OCI-LY7 (cell line): ENCODE results near the gene TAF10. TPM values are rescaled to one million over a fixed set of nuclear protein-coding genes. Genes with fewer than 3 reads are reported as not detected.

Experiments used
- BruUV-seq: library from RNA; stranded (reverse); fragments of 400-500 nt; replicated peaks from 2 replicates; lab custom pipeline; 2021; lab: Mats Ljungman, UMichigan
- CTCF ChIA-PET: fragments of 300-600 bp; sonication (Branson Sonifier 250); formaldehyde crosslinking; loops from one replicate; lab custom pipeline; 2022; ENCODE audit warnings: antibody characterized with exemption; ENCODE audit not compliant: unreplicated experiment; lab: Charles Lee
- POLR2A ChIA-PET: fragments of 300-600 bp; sonication (Branson Sonifier 250); formaldehyde crosslinking; loops from one replicate; lab custom pipeline; 2022; ENCODE audit warnings: antibody characterized with exemption; lab: Charles Lee
- DNase-seq: peaks from one replicate; pipeline ENCODE4 v3.0.0-alpha.2; 2015; ENCODE audit warnings: low spot score
- H2AFZ ChIP-seq: fragments of 200-600 bp; sonication (generic), shearing (Covaris generic); 2 replicates; pipeline ENCODE4 v1.6.1; 2014; ENCODE audit warnings: mild to moderate bottlenecking, antibody characterized with exemption, low read length, moderate library complexity
- H3K27ac ChIP-seq: fragments of 200-600 bp; sonication (generic); 2 replicates; pipeline ENCODE4 v1.5.1; 2014; ENCODE audit warnings: mixed run types, low read depth, mild to moderate bottlenecking, moderate library complexity, low read length, inconsistent platforms; ENCODE audit not compliant: poor library complexity, severe bottlenecking
- H3K36me3 ChIP-seq: fragments of 200-600 bp; sonication (generic); 2 replicates; pipeline ENCODE4 v1.6.1; 2014; ENCODE audit warnings: mild to moderate bottlenecking, antibody characterized with exemption, low read length, moderate library complexity, mixed read lengths; ENCODE audit not compliant: insufficient read depth
- H3K4me1 ChIP-seq: fragments of 200-600 bp; sonication (generic); 2 replicates; pipeline ENCODE4 v1.5.1; 2014; ENCODE audit warnings: mild to moderate bottlenecking, low read length; ENCODE audit not compliant: insufficient read depth, poor library complexity, severe bottlenecking
- H3K4me2 ChIP-seq: fragments of 200-600 bp; sonication (generic); 2 replicates; pipeline ENCODE4 v1.6.1; 2014; ENCODE audit warnings: mild to moderate bottlenecking, low read length
- H3K4me3 ChIP-seq: fragments of 200-600 bp; sonication (generic); 2 replicates; pipeline ENCODE4 v1.5.1; 2014; ENCODE audit warnings: mild to moderate bottlenecking, low read depth, low read length; ENCODE audit not compliant: poor library complexity, severe bottlenecking
- H3K79me2 ChIP-seq: fragments of 200-600 bp; sonication (generic); 2 replicates; pipeline ENCODE4 v1.6.1; 2016; ENCODE audit warnings: low read depth, mild to moderate bottlenecking, low read length, moderate library complexity, mixed read lengths; ENCODE audit not compliant: insufficient read depth
- H3K9me2 ChIP-seq: fragments of 200-600 bp; sonication (generic); 2 replicates; pipeline ENCODE4 v1.6.1; 2016; ENCODE audit warnings: mild to moderate bottlenecking, low read length, mixed read lengths; ENCODE audit not compliant: insufficient read depth
- H3K9me3 ChIP-seq: fragments of 200-600 bp; sonication (generic); 2 replicates; pipeline ENCODE4 v1.6.1; 2014; ENCODE audit warnings: mild to moderate bottlenecking, mixed run types, low read length, mixed read lengths
- H4K20me1 ChIP-seq: fragments of 200-600 bp; sonication (generic); 2 replicates; pipeline ENCODE4 v1.6.1; 2014; ENCODE audit warnings: mild to moderate bottlenecking, antibody characterized with exemption, low read length, moderate library complexity, mixed read lengths; ENCODE audit not compliant: insufficient read depth
- CTCF ChIP-seq: fragments of 200-600 bp; sonication (generic); conservative IDR thresholded peaks from 2 replicates; pipeline ENCODE4 v1.5.1; 2014; ENCODE audit warnings: mild to moderate bottlenecking, antibody characterized with exemption, low read length, moderate library complexity, mixed read lengths
- EZH2phosphoT487 ChIP-seq: fragments of 200-600 bp; sonication (generic); IDR thresholded peaks from 2 replicates; pipeline ENCODE4 v1.6.1; 2018; ENCODE audit warnings: low read depth, borderline replicate concordance, mild to moderate bottlenecking, mixed run types, antibody characterized with exemption, low read length, moderate library complexity, mixed read lengths
- intact Hi-C: fragments of 100-400 bp; cut with micrococcal nuclease; formaldehyde crosslinking; loops from one replicate; pipeline ENCODE4 v1.10.0; 2022; ENCODE audit not compliant: unreplicated experiment
- total RNA-seq, 2 experiments: library from RNA; depleted of rRNA in 1 of 2; stranded (reverse); fragments of >200 nt in 1 of 2; shearing (Covaris generic) in 1 of 2; gene quantifications; 2 replicates each; pipeline ENCODE4 v1.2.3, GENCODE V29; 2014 to 2022

The TAF10 gene
- total RNA-seq, 2 experiments from 2014 or later: 117 to 146 TPM

GRCh38 chr11:6655020-6655789 lies 43.2 kb upstream of the TAF10 start:
- no peaks in the 10 kb centered on the region for H3K79me2 ChIP-seq
- DNase-seq: no peak
- no peak overlapping the region for H2AFZ ChIP-seq
- no peaks in the 10 kb centered on the region for H3K4me1 ChIP-seq
- intact Hi-C loops: no loop called here
- H3K36me3 ChIP-seq: no peaks in the 10 kb centered on the region
- H4K20me1 ChIP-seq: no peaks in the 10 kb centered on the region
- TF ChIP-seq CTCF: no peak
- H3K4me2 ChIP-seq: no peak overlapping the region
- H3K27ac ChIP-seq: no peak overlapping the region
- no peak overlapping the region for H3K4me3 ChIP-seq
- BruUV-seq: no TSS peak
- no peaks in the 10 kb centered on the region for H3K9me2 ChIP-seq
- no peaks in the 10 kb centered on the region for H3K9me3 ChIP-seq
- ChIA-PET POLR2A (no interaction called here), CTCF (no interaction called here)

GRCh38 chr11:6654281-6655019 lies 42.4 kb upstream of the TAF10 start:
- H3K4me3 ChIP-seq: no peak overlapping the region
- H3K27ac ChIP-seq: no peak overlapping the region
- H3K9me3 ChIP-seq: no peaks in the 10 kb centered on the region
- no peaks in the 10 kb centered on the region for H3K9me2 ChIP-seq
- no peak overlapping the region for H3K4me2 ChIP-seq
- DNase-seq: no peak
- no peak overlapping the region for H2AFZ ChIP-seq
- no TSS peak for BruUV-seq
- H3K79me2 ChIP-seq: no peaks in the 10 kb centered on the region
- intact Hi-C loops: no loop called here
- TF ChIP-seq CTCF: no peak
- no peaks in the 10 kb centered on the region for H4K20me1 ChIP-seq
- no peaks in the 10 kb centered on the region for H3K36me3 ChIP-seq
- ChIA-PET POLR2A (interaction anchor here (0.6 kb wide), 1 partner anchor 48 kb away, joined by 3 read pairs; no protein-coding TSS in a partner anchor), CTCF (no interaction called here)
- no peaks in the 10 kb centered on the region for H3K4me1 ChIP-seq

GRCh38 chr11:6653656-6654055 lies 41.6 kb upstream of the TAF10 start:
- POLR2A ChIA-PET: interaction anchor here (0.6 to 0.8 kb wide), 2 partner anchors 9 to 47 kb away, joined by 3 read pairs; no protein-coding TSS in a partner anchor
- no peaks in the 10 kb centered on the region for H3K9me2 ChIP-seq
- BruUV-seq: no TSS peak
- no peak for DNase-seq
- H3K4me3 ChIP-seq: no peak overlapping the region
- intact Hi-C loops: no loop called here
- H3K9me3 ChIP-seq: no peaks in the 10 kb centered on the region
- H2AFZ ChIP-seq: no peak overlapping the region
- no peak overlapping the region for H3K27ac ChIP-seq
- TF ChIP-seq EZH2phosphoT487 (no peak), CTCF (no peak)
- no peaks in the 10 kb centered on the region for H3K4me1 ChIP-seq
- H4K20me1 ChIP-seq: no peaks in the 10 kb centered on the region
- CTCF ChIA-PET: no interaction called here
- H3K4me2 ChIP-seq: no peak overlapping the region
- no peaks in the 10 kb centered on the region for H3K79me2 ChIP-seq
- no peaks in the 10 kb centered on the region for H3K36me3 ChIP-seq
